ENCODE data around the gene ITGB6. TPM values are rescaled to one million over a fixed set of nuclear protein-coding genes. Genes with fewer than 3 reads are reported as not detected.
A peak's percentile ranks its signal among the peaks of the same experiment; 100 is the strongest.

Gene ITGB6
- polyA plus RNA-seq, 2 of the 4 experiments (the other 2 are of a cell fraction) = 4.2 to 5.0 TPM

- ATAC-seq = no peak
- no peak overlapping the region for H3K4me3 ChIP-seq
- no peak for DNase-seq (ENCODE audit: low read depth in 1 of 2, low spot score in 1 of 2)
- H3K4me1 ChIP-seq = peaks cover 47% of the 10 kb centered on the region
- peak overlapping the region; percentile 61 to 93 for H3K27ac ChIP-seq
- H3K9me3 ChIP-seq = no peaks in the 10 kb centered on the region
- 90% methylated on average over 5 of the region's 5 CpGs for whole genome bisulfite sequencing (ENCODE audit: missing lambda C conversion rate)
- TF ChIP-seq RNF2 (IDR thresholded peaks at IDR 0.05; ENCODE audit: borderline replicate concordance, low read depth) (no peak), MAX (IDR thresholded peaks at IDR 0.05) (no peak), HES2 (IDR thresholded peaks at IDR 0.05) (no peak), RAD21 (conservative IDR thresholded peaks at IDR 0.05 in 1 of 2, IDR thresholded peaks at IDR 0.05 in 1 of 2) (no peak)
- H3K4me2 ChIP-seq = no peak overlapping the region
- FAIRE-seq = no peak
- ChIA-PET CTCF (interaction anchor here (0.7 to 1.6 kb wide), 3 partner anchors 19 to 160 kb away, joined by 3 to 4 read pairs (median 4); no protein-coding TSS in a partner anchor), POLR2A (interaction anchor here (0.7 kb wide), 1 partner anchor 37 kb away, joined by 3 read pairs; no protein-coding TSS in a partner anchor)
Measured at GRCh38 chr2:160245614-160246155, 45.6 kb upstream of the ITGB6 start.

- TF ChIP-seq POLR2AphosphoS2 (conservative IDR thresholded peaks at IDR 0.05; ENCODE audit: low read length) = no peak
- no peak for TF ChIP-seq RNF2 (IDR thresholded peaks at IDR 0.05; ENCODE audit: borderline replicate concordance, low read depth)
- TF ChIP-seq E2F6 (IDR thresholded peaks at IDR 0.05; ENCODE audit: borderline replicate concordance, low read depth) = no peak
- TF ChIP-seq EHF (CRISPR knock-in tag; IDR thresholded peaks at IDR 0.05) = no peak
- no peak for TF ChIP-seq TP53 (CRISPR knock-in tag; IDR thresholded peaks at IDR 0.05)
- TF ChIP-seq HMGXB4 (CRISPR knock-in tag; IDR thresholded peaks at IDR 0.05; ENCODE audit: borderline replicate concordance) = no peak
- no peak for TF ChIP-seq ZFP36 (IDR thresholded peaks at IDR 0.05; ENCODE audit: borderline replicate concordance, partially characterized antibody)
- TF ChIP-seq RCOR1 (IDR thresholded peaks at IDR 0.05; ENCODE audit: low read depth, low read length) = no peak
- no peak for TF ChIP-seq CEBPB (IDR thresholded peaks at IDR 0.05)
- TF ChIP-seq HDAC2 (IDR thresholded peaks at IDR 0.05) = no peak
- TF ChIP-seq NR3C1 (IDR thresholded peaks at IDR 0.05) = no peak
- Histone ChIP-seq H3K4me3 (no peak overlapping the region), H3K27ac (peak overlapping the region; percentile 88 to 93), H3K9me3 (no peaks in the 10 kb centered on the region), H3K4me1 (peaks cover 55% of the 10 kb centered on the region), H3K4me2 (no peak overlapping the region; the same call in 2 of the 3 replicates)
- no peak for DNase-seq (ENCODE audit: low read depth in 1 of 2, low spot score in 1 of 2)
- FAIRE-seq = no peak
- 61% methylated on average over 3 of the region's 3 CpGs for WGBS (ENCODE audit: missing lambda C conversion rate)
- ChIA-PET CTCF (interaction anchor here (0.6 to 3.9 kb wide), 3 partner anchors 9 to 133 kb away, joined by 3 to 20 read pairs (median 3); no protein-coding TSS in a partner anchor), POLR2A (no interaction called here)
- ATAC-seq = no peak
Measured at GRCh38 chr2:160242893-160243564, 43.0 kb upstream of the ITGB6 start.

GRCh38 chr2:160241251-160242137 is 41.4 kb upstream of the ITGB6 start:
- H3K4me2 ChIP-seq = peak overlapping the region; percentile 57
- peaks cover 52% of the 10 kb centered on the region for H3K4me1 ChIP-seq
- no peaks in the 10 kb centered on the region for H3K9me3 ChIP-seq
- peak; percentile 72 to 88 for DNase-seq (ENCODE audit: low read depth in 1 of 2, low spot score in 1 of 2)
- POLR2A ChIA-PET = interaction anchor here (0.9 to 2.0 kb wide), 10 partner anchors 11 to 729 kb away, joined by 3 to 10 read pairs (median 4); no protein-coding TSS in a partner anchor
- peak overlapping the region; percentile 88 to 93 for H3K27ac ChIP-seq
- peak; percentile 95 for FAIRE-seq
- H3K4me3 ChIP-seq = no peak overlapping the region
- CTCF ChIA-PET = interaction anchor here (0.9 to 3.9 kb wide), 7 partner anchors 9 to 753 kb away, joined by 5 to 20 read pairs (median 8); no protein-coding TSS in a partner anchor
- WGBS (ENCODE audit: missing lambda C conversion rate) = 25% methylated on average over 4 of the region's 4 CpGs
- ATAC-seq = peak; percentile 87 to 91
- peak in 1 of 2 experiments; percentile 31; a peak in 2 of 5 replicates for TF ChIP-seq RAD21 (conservative IDR thresholded peaks at IDR 0.05 in 1 of 2, IDR thresholded peaks at IDR 0.05 in 1 of 2)
- TF ChIP-seq HOXA7 (CRISPR knock-in tag; IDR thresholded peaks at IDR 0.05) = peak; percentile 27; the same call in 1 of the 2 replicates
- TF ChIP-seq SMC3 (IDR thresholded peaks at IDR 0.05) = peak; percentile 28; the same call in 2 of the 3 replicates
- no peak for TF ChIP-seq USF2 (IDR thresholded peaks at IDR 0.05)
- TF ChIP-seq JUNB (IDR thresholded peaks at IDR 0.05) = peak; percentile 80
- TF ChIP-seq E2F6 (IDR thresholded peaks at IDR 0.05; ENCODE audit: borderline replicate concordance, low read depth) = peak; percentile 18; the same call in 1 of the 2 replicates
- TF ChIP-seq GATA3 (IDR thresholded peaks at IDR 0.05; ENCODE audit: borderline replicate concordance) = peak; percentile 88
- TF ChIP-seq EP300 (IDR thresholded peaks at IDR 0.05) = peak; percentile 56 to 61; a peak in 2 of 5 replicates
- 0 out of 2 replicates have a peak, but pooled peaks have one; percentile 46 for TF ChIP-seq PBX3 (IDR thresholded peaks at IDR 0.05)
- TF ChIP-seq FOSL2 (IDR thresholded peaks at IDR 0.05) = peak; percentile 83
- TF ChIP-seq FOSL2 (CRISPR knock-in tag; IDR thresholded peaks at IDR 0.05) = peak; percentile 93
- peak; percentile 77 for TF ChIP-seq MAX (IDR thresholded peaks at IDR 0.05)

All from A549 (cell line).